SU-DHL-6 (cell line): Measurements from ENCODE around the gene SLC25A26.
A peak's percentile ranks its signal among the peaks of the same experiment; 100 is the strongest.

Experiments used
- EZH2phosphoT487 ChIP-seq: fragments of 200-600 bp; sonication (generic), shearing (Covaris generic); conservative IDR thresholded peaks from 2 replicates; pipeline ENCODE4 v1.6.1; 2018; ENCODE audit warnings: mild to moderate bottlenecking, antibody characterized with exemption, low read length, moderate library complexity, mixed read lengths
- TF ChIP-seq, protein P1 (sequence below): fragments of 200-600 bp; sonication (generic); IDR thresholded peaks from one replicate; pipeline ENCODE4 v1.5.1; 2017; ENCODE audit warnings: antibody characterized with exemption, mild to moderate bottlenecking, low read length, moderate library complexity; ENCODE audit not compliant: insufficient read depth, poor library complexity, severe bottlenecking

- TF ChIP-seq, protein P1, sequence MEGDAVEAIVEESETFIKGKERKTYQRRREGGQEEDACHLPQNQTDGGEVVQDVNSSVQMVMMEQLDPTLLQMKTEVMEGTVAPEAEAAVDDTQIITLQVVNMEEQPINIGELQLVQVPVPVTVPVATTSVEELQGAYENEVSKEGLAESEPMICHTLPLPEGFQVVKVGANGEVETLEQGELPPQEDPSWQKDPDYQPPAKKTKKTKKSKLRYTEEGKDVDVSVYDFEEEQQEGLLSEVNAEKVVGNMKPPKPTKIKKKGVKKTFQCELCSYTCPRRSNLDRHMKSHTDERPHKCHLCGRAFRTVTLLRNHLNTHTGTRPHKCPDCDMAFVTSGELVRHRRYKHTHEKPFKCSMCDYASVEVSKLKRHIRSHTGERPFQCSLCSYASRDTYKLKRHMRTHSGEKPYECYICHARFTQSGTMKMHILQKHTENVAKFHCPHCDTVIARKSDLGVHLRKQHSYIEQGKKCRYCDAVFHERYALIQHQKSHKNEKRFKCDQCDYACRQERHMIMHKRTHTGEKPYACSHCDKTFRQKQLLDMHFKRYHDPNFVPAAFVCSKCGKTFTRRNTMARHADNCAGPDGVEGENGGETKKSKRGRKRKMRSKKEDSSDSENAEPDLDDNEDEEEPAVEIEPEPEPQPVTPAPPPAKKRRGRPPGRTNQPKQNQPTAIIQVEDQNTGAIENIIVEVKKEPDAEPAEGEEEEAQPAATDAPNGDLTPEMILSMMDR, result peak; percentile 71
- TF ChIP-seq EZH2phosphoT487, result no peak
Observed at GRCh38 chr3:66407611-66408218, 186.9 kb downstream of the SLC25A26 start.
